HepG2 (cell line): ENCODE measurements around the gene NOTUM. TPM values are rescaled to one million over a fixed set of nuclear protein-coding genes. Genes with fewer than 3 reads are reported as not detected.
A peak's percentile ranks its signal among the peaks of the same experiment; 100 is the strongest.

ENCODE experiments used
- ATF1 ChIP-seq: IDR thresholded peaks from 2 replicates; pipeline ENCODE4 v1.6.1; 2016; ENCODE audit warnings: mild to moderate bottlenecking, control low read depth
- EED ChIP-seq: sonication (generic); formaldehyde crosslinking; IDR thresholded peaks from 2 replicates; pipeline ENCODE4 v1.5.0; 2020; ENCODE audit warnings: mild to moderate bottlenecking, missing genetic modification reagents
- ERF ChIP-seq: IDR thresholded peaks from 2 replicates; pipeline ENCODE4 v1.6.1; 2018; ENCODE audit warnings: missing biosample characterization, missing genetic modification reagents
- KLF13 ChIP-seq: sonication (generic); formaldehyde crosslinking; IDR thresholded peaks from 2 replicates; pipeline ENCODE4 v1.4.0; 2020; ENCODE audit warnings: mild to moderate bottlenecking, missing genetic modification reagents
- RORA ChIP-seq: sonication (generic); formaldehyde crosslinking; IDR thresholded peaks from 2 replicates; pipeline ENCODE4 v1.5.0; 2020; ENCODE audit warnings: mild to moderate bottlenecking, missing genetic modification reagents, moderate library complexity
- ZNF737 ChIP-seq: sonication (generic); formaldehyde crosslinking; IDR thresholded peaks from 2 replicates; pipeline ENCODE4 v1.5.0; 2020; ENCODE audit warnings: missing genetic modification reagents, mild to moderate bottlenecking, borderline replicate concordance
- ZNF746 ChIP-seq: sonication (generic); formaldehyde crosslinking; IDR thresholded peaks from 2 replicates; pipeline ENCODE4 v1.8.0; 2022; ENCODE audit warnings: mild to moderate bottlenecking, missing genetic modification reagents
- polyA plus RNA-seq, 8 experiments: library from polyadenylated mRNA; depleted of rRNA in 3 of 8; stranded (reverse) in 7 of 8; unstranded in 1 of 8; fragments of >200 nt; fragmentation: Illumina TruSeq in 4 of 8; extraction: Trizol in 4 of 8; gene quantifications; 2 replicates each; pipeline versions ENCODE4 v1.2.1 to v1.2.3, GENCODE V29; 2011 to 2016; ENCODE audit warnings: low read depth in 4 of 8, missing spikeins in 1 of 8, mixed read lengths in 1 of 8; ENCODE audit not compliant: insufficient read depth in 1 of 8
- total RNA-seq, 5 experiments: library from RNA; depleted of rRNA; stranded (reverse); fragments of >200 nt; fragmentation: Illumina TruSeq; extraction: Trizol; gene quantifications; 2 replicates each; pipeline ENCODE4 v1.2.3, GENCODE V29; 2016; ENCODE audit warnings: low read depth in 1 of 5
- TF ChIP-seq, protein P1 (sequence below), 2 experiments: fragments of 450-650 bp in 1 of 2; sonication (generic) in 1 of 2; formaldehyde crosslinking in 1 of 2; IDR thresholded peaks; 2 replicates each; pipeline versions ENCODE4 v1.6.1 to v1.8.0; 2016 to 2022; ENCODE audit warnings: antibody characterized with exemption in 1 of 2, mild to moderate bottlenecking in 1 of 2, missing genetic modification reagents in 1 of 2
- TF ChIP-seq, protein P2 (sequence below): sonication (generic); formaldehyde crosslinking; IDR thresholded peaks from 2 replicates; pipeline ENCODE4 v1.8.1; 2023; ENCODE audit warnings: mild to moderate bottlenecking, inconsistent platforms, moderate library complexity, missing genetic modification reagents, borderline replicate concordance
- TF ChIP-seq, protein P3 (sequence below): sonication (generic); formaldehyde crosslinking; IDR thresholded peaks from 2 replicates; pipeline ENCODE4 v1.4.0; 2020; ENCODE audit warnings: mild to moderate bottlenecking, missing genetic modification reagents
- TF ChIP-seq, protein P4 (sequence below): IDR thresholded peaks from 2 replicates; pipeline ENCODE4 v1.4.0; 2020; ENCODE audit warnings: mild to moderate bottlenecking, missing genetic modification reagents

NOTUM gene
- total and polyA plus RNA-seq, 2 of the 13 experiments (the other 11 are each of a cell fraction or from before 2014, with no cell fraction given) = 150 to 160 TPM

DNA sequence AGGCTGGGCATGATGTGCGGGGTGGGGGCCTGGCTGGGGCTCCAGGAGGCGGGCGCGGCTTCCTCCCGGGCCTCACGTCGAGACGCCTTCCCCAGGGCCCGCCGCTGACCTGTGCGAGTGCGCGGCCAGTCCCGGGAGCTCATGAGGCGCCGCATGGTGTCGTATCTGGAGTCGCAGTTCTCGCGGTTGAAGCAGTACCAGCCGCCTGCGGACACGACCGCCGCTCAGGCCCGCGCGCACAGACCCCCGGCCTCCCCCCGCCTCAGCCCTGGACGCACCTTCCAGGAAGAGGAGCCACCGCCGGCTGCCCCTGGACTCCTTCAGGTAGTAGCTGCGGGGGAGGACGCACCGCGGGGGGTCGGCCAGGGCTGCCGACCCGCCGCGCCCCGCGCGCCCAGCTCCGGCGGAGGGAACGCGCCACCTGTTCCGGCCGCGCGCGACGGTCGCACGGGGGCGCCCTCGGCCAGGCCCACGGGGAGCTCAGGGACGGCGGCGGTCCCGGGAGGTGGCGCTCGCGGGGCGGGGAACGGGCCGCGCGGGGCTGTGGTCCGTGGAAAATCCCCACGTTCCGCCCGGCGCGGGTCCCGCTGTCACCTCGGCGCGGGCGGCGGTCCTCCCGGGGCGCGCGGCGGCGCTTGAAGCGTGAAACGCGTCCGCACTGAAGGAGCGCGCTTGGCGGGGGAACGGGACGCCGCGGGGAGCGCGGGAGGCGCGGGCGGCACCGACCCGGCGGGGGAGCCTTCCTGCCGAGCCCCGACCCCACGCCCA, 1.4 kb downstream of the NOTUM start (continued):
- no peak for TF ChIP-seq ATF1 (CRISPR knock-in tag)
- TF ChIP-seq, protein P1, sequence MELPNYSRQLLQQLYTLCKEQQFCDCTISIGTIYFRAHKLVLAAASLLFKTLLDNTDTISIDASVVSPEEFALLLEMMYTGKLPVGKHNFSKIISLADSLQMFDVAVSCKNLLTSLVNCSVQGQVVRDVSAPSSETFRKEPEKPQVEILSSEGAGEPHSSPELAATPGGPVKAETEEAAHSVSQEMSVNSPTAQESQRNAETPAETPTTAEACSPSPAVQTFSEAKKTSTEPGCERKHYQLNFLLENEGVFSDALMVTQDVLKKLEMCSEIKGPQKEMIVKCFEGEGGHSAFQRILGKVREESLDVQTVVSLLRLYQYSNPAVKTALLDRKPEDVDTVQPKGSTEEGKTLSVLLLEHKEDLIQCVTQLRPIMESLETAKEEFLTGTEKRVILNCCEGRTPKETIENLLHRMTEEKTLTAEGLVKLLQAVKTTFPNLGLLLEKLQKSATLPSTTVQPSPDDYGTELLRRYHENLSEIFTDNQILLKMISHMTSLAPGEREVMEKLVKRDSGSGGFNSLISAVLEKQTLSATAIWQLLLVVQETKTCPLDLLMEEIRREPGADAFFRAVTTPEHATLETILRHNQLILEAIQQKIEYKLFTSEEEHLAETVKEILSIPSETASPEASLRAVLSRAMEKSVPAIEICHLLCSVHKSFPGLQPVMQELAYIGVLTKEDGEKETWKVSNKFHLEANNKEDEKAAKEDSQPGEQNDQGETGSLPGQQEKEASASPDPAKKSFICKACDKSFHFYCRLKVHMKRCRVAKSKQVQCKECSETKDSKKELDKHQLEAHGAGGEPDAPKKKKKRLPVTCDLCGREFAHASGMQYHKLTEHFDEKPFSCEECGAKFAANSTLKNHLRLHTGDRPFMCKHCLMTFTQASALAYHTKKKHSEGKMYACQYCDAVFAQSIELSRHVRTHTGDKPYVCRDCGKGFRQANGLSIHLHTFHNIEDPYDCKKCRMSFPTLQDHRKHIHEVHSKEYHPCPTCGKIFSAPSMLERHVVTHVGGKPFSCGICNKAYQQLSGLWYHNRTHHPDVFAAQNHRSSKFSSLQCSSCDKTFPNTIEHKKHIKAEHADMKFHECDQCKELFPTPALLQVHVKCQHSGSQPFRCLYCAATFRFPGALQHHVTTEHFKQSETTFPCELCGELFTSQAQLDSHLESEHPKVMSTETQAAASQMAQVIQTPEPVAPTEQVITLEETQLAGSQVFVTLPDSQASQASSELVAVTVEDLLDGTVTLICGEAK (IDR thresholded peaks at IDR 0.05) = no peak
- TF ChIP-seq, protein P1 (CRISPR knock-in tag; IDR thresholded peaks at IDR 0.05) = no peak; the same call in 1 of the 2 replicates
- no peak; the same call in 1 of the 2 replicates for TF ChIP-seq ZNF746 (CRISPR knock-in tag)
- TF ChIP-seq, protein P2, sequence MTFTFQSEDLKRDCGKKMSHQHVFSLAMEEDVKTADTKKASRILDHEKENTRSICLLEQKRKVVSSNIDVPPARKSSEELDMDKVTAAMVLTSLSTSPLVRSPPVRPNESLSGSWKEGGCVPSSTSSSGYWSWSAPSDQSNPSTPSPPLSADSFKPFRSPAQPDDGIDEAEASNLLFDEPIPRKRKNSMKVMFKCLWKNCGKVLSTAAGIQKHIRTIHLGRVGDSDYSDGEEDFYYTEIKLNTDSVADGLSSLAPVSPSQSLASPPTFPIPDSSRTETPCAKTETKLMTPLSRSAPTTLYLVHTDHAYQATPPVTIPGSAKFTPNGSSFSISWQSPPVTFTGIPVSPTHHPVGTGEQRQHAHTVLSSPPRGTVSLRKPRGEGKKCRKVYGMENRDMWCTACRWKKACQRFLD (CRISPR knock-in tag) = no peak
- no peak; the same call in none of the 2 replicates for TF ChIP-seq ERF (CRISPR knock-in tag)
- TF ChIP-seq, protein P3, sequence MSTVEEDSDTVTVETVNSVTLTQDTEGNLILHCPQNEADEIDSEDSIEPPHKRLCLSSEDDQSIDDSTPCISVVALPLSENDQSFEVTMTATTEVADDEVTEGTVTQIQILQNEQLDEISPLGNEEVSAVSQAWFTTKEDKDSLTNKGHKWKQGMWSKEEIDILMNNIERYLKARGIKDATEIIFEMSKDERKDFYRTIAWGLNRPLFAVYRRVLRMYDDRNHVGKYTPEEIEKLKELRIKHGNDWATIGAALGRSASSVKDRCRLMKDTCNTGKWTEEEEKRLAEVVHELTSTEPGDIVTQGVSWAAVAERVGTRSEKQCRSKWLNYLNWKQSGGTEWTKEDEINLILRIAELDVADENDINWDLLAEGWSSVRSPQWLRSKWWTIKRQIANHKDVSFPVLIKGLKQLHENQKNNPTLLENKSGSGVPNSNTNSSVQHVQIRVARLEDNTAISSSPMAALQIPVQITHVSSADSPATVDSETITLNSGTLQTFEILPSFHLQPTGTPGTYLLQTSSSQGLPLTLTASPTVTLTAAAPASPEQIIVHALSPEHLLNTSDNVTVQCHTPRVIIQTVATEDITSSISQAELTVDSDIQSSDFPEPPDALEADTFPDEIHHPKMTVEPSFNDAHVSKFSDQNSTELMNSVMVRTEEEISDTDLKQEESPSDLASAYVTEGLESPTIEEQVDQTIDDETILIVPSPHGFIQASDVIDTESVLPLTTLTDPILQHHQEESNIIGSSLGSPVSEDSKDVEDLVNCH (CRISPR knock-in tag) = no peak
- no peak; the same call in 1 of the 2 replicates for TF ChIP-seq KLF13 (CRISPR knock-in tag)
- no peak for TF ChIP-seq ZNF737 (CRISPR knock-in tag)
- TF ChIP-seq, protein P4, sequence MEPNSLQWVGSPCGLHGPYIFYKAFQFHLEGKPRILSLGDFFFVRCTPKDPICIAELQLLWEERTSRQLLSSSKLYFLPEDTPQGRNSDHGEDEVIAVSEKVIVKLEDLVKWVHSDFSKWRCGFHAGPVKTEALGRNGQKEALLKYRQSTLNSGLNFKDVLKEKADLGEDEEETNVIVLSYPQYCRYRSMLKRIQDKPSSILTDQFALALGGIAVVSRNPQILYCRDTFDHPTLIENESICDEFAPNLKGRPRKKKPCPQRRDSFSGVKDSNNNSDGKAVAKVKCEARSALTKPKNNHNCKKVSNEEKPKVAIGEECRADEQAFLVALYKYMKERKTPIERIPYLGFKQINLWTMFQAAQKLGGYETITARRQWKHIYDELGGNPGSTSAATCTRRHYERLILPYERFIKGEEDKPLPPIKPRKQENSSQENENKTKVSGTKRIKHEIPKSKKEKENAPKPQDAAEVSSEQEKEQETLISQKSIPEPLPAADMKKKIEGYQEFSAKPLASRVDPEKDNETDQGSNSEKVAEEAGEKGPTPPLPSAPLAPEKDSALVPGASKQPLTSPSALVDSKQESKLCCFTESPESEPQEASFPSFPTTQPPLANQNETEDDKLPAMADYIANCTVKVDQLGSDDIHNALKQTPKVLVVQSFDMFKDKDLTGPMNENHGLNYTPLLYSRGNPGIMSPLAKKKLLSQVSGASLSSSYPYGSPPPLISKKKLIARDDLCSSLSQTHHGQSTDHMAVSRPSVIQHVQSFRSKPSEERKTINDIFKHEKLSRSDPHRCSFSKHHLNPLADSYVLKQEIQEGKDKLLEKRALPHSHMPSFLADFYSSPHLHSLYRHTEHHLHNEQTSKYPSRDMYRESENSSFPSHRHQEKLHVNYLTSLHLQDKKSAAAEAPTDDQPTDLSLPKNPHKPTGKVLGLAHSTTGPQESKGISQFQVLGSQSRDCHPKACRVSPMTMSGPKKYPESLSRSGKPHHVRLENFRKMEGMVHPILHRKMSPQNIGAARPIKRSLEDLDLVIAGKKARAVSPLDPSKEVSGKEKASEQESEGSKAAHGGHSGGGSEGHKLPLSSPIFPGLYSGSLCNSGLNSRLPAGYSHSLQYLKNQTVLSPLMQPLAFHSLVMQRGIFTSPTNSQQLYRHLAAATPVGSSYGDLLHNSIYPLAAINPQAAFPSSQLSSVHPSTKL (CRISPR knock-in tag) = no peak
- TF ChIP-seq EED = 0 out of 2 replicates have a peak, but pooled peaks have one; percentile 17
- no peak for TF ChIP-seq RORA (CRISPR knock-in tag)
